HepG2 (cell line): ENCODE results near the gene PKIB. TPM values are rescaled to one million over a fixed set of nuclear protein-coding genes. Genes with fewer than 3 reads are reported as not detected.
A peak's percentile ranks its signal among the peaks of the same experiment; 100 is the strongest.
"Not testable (repeated sequence)": the region's sequence is repeated elsewhere in the genome, so short reads cannot be mapped to it uniquely, and the experiment has no call there.

Experiments used
- ATAC-seq: fragments of 200-7000 bp; cut with Tn5 transposase; 3 replicates; pipeline ENCODE4 v1.9.1; 2020; ENCODE audit warnings: mild to moderate bottlenecking, moderate library complexity
- BruUV-seq: library from RNA; stranded (reverse); fragments of 400-500 nt; replicated peaks from 2 replicates; lab custom pipeline; 2021; lab: Mats Ljungman, UMichigan
- CTCF ChIA-PET: fragments of 300-600 bp; formaldehyde crosslinking; extraction: SDS; loops from one replicate; lab custom pipeline; 2021; ENCODE audit warnings: low total read pairs, inconsistent platforms, low intra/inter-chr PET ratio; lab: Yijun Ruan, JAX
- POLR2A ChIA-PET: fragments of 350-600 bp; sonication (Branson Sonifier 250); formaldehyde crosslinking; loops from one replicate; lab custom pipeline; 2020; ENCODE audit warnings: antibody characterized with exemption, inconsistent platforms; lab: Yijun Ruan, JAX
- DNase-seq: peaks from one replicate; pipeline ENCODE4 v3.0.0-alpha.2; 2015; ENCODE audit warnings: low spot score
- FAIRE-seq: peaks from 3 replicates; lab custom pipeline; 2011; peaks lifted over from hg19 to GRCh38; lab: Jason Lieb, UNC
- H2AFZ ChIP-seq: one replicate; pipeline ENCODE4 v1.6.1; 2011; ENCODE audit warnings: low read length, inconsistent platforms
- H3K27ac ChIP-seq: fragments of 300-600 bp; 3 replicates; pipeline ENCODE4 v1.8.0; 2011; ENCODE audit warnings: mixed run types, mild to moderate bottlenecking, mixed read lengths, low read length, inconsistent platforms; ENCODE audit not compliant: insufficient read depth; ENCODE audit errors: extremely low read length
- H3K27me3 ChIP-seq, 2 experiments: fragments of 200-600 bp in 1 of 2; 2 replicates in 1 of 2; 3 replicates in 1 of 2; pipeline versions ENCODE4 v1.6.0 to v1.8.0; 2011; ENCODE audit warnings: low read length in 2 of 2, mild to moderate bottlenecking in 2 of 2, moderate library complexity in 2 of 2, inconsistent platforms in 1 of 2; ENCODE audit not compliant: insufficient read depth in 2 of 2, control insufficient read depth in 1 of 2
- H3K36me3 ChIP-seq, 2 experiments: fragments of 200-600 bp in 1 of 2; replicated peaks in 1 of 2; 2 replicates in 1 of 2; 3 replicates in 1 of 2; pipeline versions ENCODE4 v1.5.1 to v1.8.0; 2011; ENCODE audit warnings: low read length in 2 of 2, inconsistent platforms in 1 of 2; ENCODE audit not compliant: insufficient read depth in 2 of 2, control insufficient read depth in 1 of 2
- H3K4me1 ChIP-seq: 2 replicates; pipeline ENCODE4 v1.5.1; 2012; ENCODE audit warnings: low read length, inconsistent platforms; ENCODE audit not compliant: insufficient read depth
- H3K4me2 ChIP-seq: 2 replicates; pipeline ENCODE4 v1.6.0; 2011; ENCODE audit warnings: low read depth, low read length, inconsistent platforms
- H3K4me3 ChIP-seq, 3 experiments: fragments of 200-600 bp in 1 of 3; sonication (generic), shearing (Covaris generic) in 1 of 3; replicated peaks in 1 of 3; 2 replicates each; pipeline ENCODE4 v1.5.1; 2011 to 2016; ENCODE audit warnings: low read length in 3 of 3, inconsistent platforms in 2 of 3, low read depth in 2 of 3, mild to moderate bottlenecking in 2 of 3, control low read depth in 1 of 3, mixed read lengths in 1 of 3; ENCODE audit not compliant: insufficient read depth in 1 of 3
- H3K79me2 ChIP-seq: one replicate; pipeline ENCODE4 v1.6.1; 2011; ENCODE audit warnings: low read length, inconsistent platforms; ENCODE audit not compliant: insufficient read depth
- H3K9ac ChIP-seq: 2 replicates; pipeline ENCODE4 v1.6.0; 2011; ENCODE audit warnings: mild to moderate bottlenecking, low read depth, low read length, inconsistent platforms; ENCODE audit not compliant: insufficient read depth
- H3K9me3 ChIP-seq: 2 replicates; pipeline ENCODE4 v1.5.1; 2012; ENCODE audit warnings: mild to moderate bottlenecking, low read length
- H4K20me1 ChIP-seq: 2 replicates; pipeline ENCODE4 v1.6.0; 2011; ENCODE audit warnings: inconsistent platforms, mild to moderate bottlenecking, low read length, moderate library complexity; ENCODE audit not compliant: insufficient read depth
- CREB1 ChIP-seq, 2 experiments: fragments of 450-650 bp in 1 of 2; IDR thresholded peaks; 2 replicates each; pipeline ENCODE4 v1.6.1; 2016 to 2017; ENCODE audit warnings: control low read depth in 1 of 2, mild to moderate bottlenecking in 1 of 2, missing compliant biosample characterization in 1 of 2, missing genetic modification characterization in 1 of 2
- HDAC1 ChIP-seq: sonication (generic); formaldehyde crosslinking; IDR thresholded peaks from 2 replicates; pipeline ENCODE4 v1.5.1; 2020; ENCODE audit warnings: mild to moderate bottlenecking, missing genetic modification reagents
- HNRNPUL1 ChIP-seq: fragments of 200-400 bp; formaldehyde crosslinking; IDR thresholded peaks from 2 replicates; pipeline ENCODE4 v1.6.1; 2017; ENCODE audit warnings: low read depth, mild to moderate bottlenecking, low read length, moderate library complexity
- ZNF34 ChIP-seq: sonication (generic); formaldehyde crosslinking; IDR thresholded peaks from 2 replicates; pipeline ENCODE4 v1.4.0; 2020; ENCODE audit warnings: mild to moderate bottlenecking, missing genetic modification reagents, borderline replicate concordance
- ZNF609 ChIP-seq: sonication (generic); formaldehyde crosslinking; IDR thresholded peaks from 2 replicates; pipeline ENCODE4 v1.4.0; 2020; ENCODE audit warnings: mild to moderate bottlenecking, missing genetic modification reagents, borderline replicate concordance
- WGBS: methylation state at CpG from one replicate; pipeline ENCODE4 v1.1.6; 2017; ENCODE audit warnings: low lambda C conversion rate; 5-methylcytosine and 5-hydroxymethylcytosine counted together
- in situ Hi-C: cut with HindIII; loops from 2 replicates; pipeline ENCODE4 v1.10.0; 2017; ENCODE audit warnings: low pct_unique_long_range_greater_than_20kb; ENCODE audit not compliant: extremely low pct_ligation_motif_present
- intact Hi-C: fragments of 100-400 bp; cut with micrococcal nuclease; formaldehyde crosslinking; loops from one replicate; pipeline ENCODE4 v1.10.0; 2022; ENCODE audit not compliant: unreplicated experiment
- polyA plus RNA-seq, 8 experiments: library from polyadenylated mRNA; depleted of rRNA in 3 of 8; stranded (reverse) in 7 of 8; unstranded in 1 of 8; fragments of >200 nt; fragmentation: Illumina TruSeq in 4 of 8; extraction: Trizol in 4 of 8; gene quantifications; 2 replicates each; pipeline versions ENCODE4 v1.2.1 to v1.2.3, GENCODE V29; 2011 to 2016; ENCODE audit warnings: low read depth in 4 of 8, missing spikeins in 1 of 8, mixed read lengths in 1 of 8; ENCODE audit not compliant: insufficient read depth in 1 of 8
- total RNA-seq, 5 experiments: library from RNA; depleted of rRNA; stranded (reverse); fragments of >200 nt; fragmentation: Illumina TruSeq; extraction: Trizol; gene quantifications; 2 replicates each; pipeline ENCODE4 v1.2.3, GENCODE V29; 2016; ENCODE audit warnings: low read depth in 1 of 5

Gene PKIB
- total and polyA plus RNA-seq, 2 of the 13 experiments (the other 11 are each of a cell fraction or from before 2014, with no cell fraction given): 1.4 to 1.5 TPM

GRCh38 chr6:122641819-122642218 lies 31.6 kb downstream of the PKIB start (continued):
- TF ChIP-seq ZNF34 (CRISPR knock-in tag) (no peak), ZNF609 (CRISPR knock-in tag) (no peak), HDAC1 (CRISPR knock-in tag) (no peak), HNRNPUL1 (no peak)
- TF ChIP-seq, all 625 proteins: peak for 0

GRCh38 chr6:122642604-122643003 lies 32.4 kb downstream of the PKIB start:
- FAIRE-seq; DNase-seq; H3K36me3 ChIP-seq; H2AFZ ChIP-seq; H3K27ac ChIP-seq; H4K20me1 ChIP-seq; CTCF ChIA-PET; H3K9ac ChIP-seq; intact Hi-C loops; ATAC-seq; BruUV-seq; H3K4me1 ChIP-seq; H3K4me2 ChIP-seq; H3K79me2 ChIP-seq; H3K4me3 ChIP-seq; in situ Hi-C loops; POLR2A ChIA-PET; H3K27me3 ChIP-seq; H3K9me3 ChIP-seq; TF ChIP-seq CREB1 (CRISPR knock-in tag; IDR thresholded peaks at IDR 0.05): not testable (repeated sequence)
- 92% methylated on average over 1 of the region's 1 CpG for WGBS
- 0 out of 2 replicates have a peak, but pooled peaks have one; percentile 2 for TF ChIP-seq CREB1 (IDR thresholded peaks at IDR 0.05)
